Mammary microvascular endothelial cell (primary cell): ENCODE measurements around the gene BDP1. TPM values are rescaled to one million over a fixed set of nuclear protein-coding genes. Genes with fewer than 3 reads are reported as not detected.

Experiments used
- total RNA-seq: library from RNA; depleted of rRNA; stranded (reverse); fragments of >200 nt; gene quantifications from 2 replicates; pipeline ENCODE4 v1.2.3, GENCODE V29; 2015

BDP1 gene, protein sequence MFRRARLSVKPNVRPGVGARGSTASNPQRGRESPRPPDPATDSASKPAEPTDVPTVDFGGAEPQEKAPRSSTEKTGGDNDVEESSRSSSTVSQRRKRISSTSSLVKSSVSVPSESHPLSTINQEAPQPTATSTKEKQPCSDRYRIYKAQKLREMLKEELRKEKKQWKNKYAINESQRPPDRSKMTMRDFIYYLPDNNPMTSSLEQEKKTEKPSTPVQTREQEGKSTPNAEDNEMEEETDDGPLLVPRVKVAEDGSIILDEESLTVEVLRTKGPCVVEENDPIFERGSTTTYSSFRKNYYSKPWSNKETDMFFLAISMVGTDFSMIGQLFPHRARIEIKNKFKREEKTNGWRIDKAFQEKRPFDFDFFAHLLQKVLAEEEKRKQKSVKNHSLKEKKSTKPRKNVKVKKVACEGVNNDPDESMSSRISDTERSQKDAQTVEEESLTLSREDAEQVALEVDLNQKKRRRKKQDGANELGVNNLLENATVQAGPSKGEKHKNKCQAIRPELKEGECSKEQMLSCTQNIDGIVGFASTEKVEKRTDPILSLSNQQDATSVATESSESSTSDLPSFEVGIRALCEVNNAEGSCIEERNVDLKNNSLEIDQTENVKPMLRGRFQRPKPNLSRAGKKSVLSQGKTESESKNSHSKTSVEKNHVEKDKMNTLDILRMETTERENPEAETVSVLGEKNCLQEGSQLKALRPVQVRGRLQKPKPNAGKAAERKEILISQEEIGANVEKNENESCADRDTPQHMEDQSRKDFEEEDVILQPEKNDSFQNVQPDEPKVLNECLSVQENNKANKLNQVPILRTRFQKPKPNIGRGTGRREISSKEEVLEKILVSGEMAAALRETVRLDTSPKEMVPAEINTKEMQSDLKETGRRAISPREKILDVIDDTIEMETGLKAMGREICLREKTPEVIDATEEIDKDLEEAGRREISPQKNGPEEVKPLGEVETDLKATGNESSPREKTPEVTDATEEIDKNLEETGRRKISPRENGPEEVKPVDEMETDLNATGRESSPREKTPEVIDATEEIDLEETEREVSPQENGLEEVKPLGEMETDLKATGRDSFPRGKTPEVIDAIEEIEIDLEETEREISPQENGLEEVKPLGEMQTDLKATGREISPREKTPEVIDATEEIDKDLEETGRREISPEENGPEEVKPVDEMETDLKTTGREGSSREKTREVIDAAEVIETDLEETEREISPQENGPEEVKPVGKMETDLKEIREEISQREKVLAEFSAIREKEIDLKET (N-terminal part only)
- total RNA-seq: 17.2 and 18.7 TPM in 2 replicates

DNA sequence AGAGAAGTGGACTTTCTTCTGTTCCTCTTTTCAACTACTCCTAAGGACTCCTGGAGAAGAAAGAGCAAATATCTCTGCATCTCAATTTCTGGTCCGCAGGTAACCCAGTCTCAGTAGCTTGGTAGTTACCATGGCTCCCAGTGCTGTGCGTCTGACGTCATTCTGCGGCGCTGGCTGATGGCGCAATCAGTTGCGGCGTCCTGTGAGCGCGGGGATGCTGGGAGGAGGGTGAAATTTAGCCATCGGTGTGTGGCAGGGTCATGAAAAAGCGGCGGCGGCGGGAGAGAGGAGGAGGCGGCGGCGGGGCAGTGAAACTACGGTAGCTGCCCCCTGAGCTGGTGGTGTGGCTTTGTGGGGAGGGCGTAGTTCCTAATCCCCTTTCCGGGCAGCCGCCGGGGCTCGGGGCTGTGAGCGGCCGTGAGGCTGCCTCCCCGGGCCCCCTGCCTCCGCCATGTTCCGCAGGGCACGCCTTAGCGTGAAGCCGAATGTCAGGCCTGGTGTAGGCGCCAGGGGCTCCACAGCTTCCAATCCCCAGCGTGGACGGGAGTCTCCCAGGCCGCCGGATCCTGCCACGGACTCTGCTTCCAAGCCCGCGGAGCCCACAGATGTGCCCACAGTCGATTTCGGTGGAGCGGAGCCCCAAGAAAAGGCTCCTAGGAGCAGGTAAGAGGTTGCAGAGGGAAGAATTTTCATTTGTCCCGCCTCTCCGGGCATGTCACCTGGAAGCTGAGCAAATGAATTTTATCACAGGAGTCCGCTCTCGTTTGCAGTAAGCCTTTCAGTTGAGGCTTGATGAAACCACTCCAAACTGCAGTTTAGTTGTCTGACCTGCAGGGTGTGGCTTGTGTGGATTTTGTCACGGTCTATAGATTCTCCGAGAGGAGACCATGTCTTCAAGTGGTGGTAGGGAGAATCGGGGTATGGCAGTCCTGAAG, at the start of gene BDP1:
BDP1 (plus strand) TSS at position 225 of the 935 bp plus-strand sequence; CDS start at position 452, 227 bp downstream.

DNA sequence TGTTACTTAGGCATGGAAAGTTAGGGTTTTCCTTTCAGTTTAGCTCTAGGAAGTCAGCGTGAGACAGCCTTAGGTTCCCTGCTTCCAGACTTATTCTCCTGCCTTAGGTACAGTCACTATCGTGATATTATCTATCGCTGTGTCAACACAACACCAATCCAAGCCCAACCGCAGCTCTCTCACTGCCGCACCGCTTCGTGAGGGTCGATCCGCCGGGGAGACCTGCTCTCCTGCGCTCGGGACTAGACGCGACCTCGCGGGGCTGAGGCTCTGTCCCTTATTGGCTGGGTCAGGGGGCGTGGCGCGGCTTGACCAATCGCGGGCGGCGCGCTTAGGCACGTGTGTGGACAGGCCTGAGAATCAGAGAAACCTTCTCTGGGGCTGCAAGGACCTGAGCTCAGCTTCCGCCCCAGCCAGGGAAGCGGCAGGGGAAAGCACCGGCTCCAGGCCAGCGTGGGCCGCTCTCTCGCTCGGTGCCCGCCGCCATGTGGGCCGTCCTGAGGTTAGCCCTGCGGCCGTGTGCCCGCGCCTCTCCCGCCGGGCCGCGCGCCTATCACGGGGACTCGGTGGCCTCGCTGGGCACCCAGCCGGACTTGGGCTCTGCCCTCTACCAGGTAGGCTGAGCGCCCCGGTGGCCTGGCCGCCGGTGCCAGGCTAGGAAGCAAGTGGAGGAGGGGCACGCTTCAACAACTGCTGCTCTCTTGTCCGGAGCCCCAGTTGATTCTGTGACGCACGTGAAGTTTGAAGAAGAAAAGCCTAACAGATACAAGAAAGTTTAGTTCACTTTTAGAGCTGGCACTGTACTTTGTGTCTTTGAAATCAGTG, 131.7 kb downstream of the BDP1 start, which contains the start of gene MCCC2:
MCCC2 (plus strand) TSS at position 400 of the 825 bp plus-strand sequence; CDS start at position 486, 86 bp downstream.

Other genes with a start within 250 kb of the BDP1 start
- 32.1 and 32.4 TPM in 2 replicates for gene MCCC2, start 131.7 kb downstream of the BDP1 start, total RNA-seq